Peyer's patch (tissue), 4 donors: ENCODE results near the gene PALM3. TPM values are rescaled to one million over a fixed set of nuclear protein-coding genes. Genes with fewer than 3 reads are reported as not detected.
"Not testable (repeated sequence)": the region's sequence is repeated elsewhere in the genome, so short reads cannot be mapped to it uniquely, and the experiment has no call there.

Experiments
- DNase-seq, 3 donors: peaks; one replicate each; pipeline ENCODE4 v3.0.0-alpha.2; 2017 to 2019
- H3K27ac ChIP-seq, 4 donors: fragments of 200-600 bp; sonication (generic); one replicate each; pipeline ENCODE4 v1.5.1; 2016 to 2019
- H3K27me3 ChIP-seq, 2 donors: fragments of 200-600 bp; sonication (generic); one replicate each; pipeline ENCODE4 v1.5.1; 2019
- H3K36me3 ChIP-seq, 3 donors: fragments of 200-600 bp; sonication (generic); one replicate each; pipeline ENCODE4 v1.5.1; 2016 to 2019
- H3K4me1 ChIP-seq, 4 donors: fragments of 200-600 bp; sonication (generic); one replicate each; pipeline ENCODE4 v1.5.1; 2016 to 2019
- H3K4me3 ChIP-seq, 4 donors: fragments of 200-600 bp; sonication (generic); 1 replicate in 3 of 4; 2 replicates in 1 of 4; pipeline ENCODE4 v1.5.1; 2016 to 2019; ENCODE audit warnings: mild to moderate bottlenecking in 1 of 4
- H3K9me3 ChIP-seq, 4 donors: fragments of 200-600 bp; sonication (generic); one replicate each; pipeline ENCODE4 v1.5.1; 2016 to 2019; ENCODE audit warnings: mild to moderate bottlenecking in 1 of 4
- POLR2A ChIP-seq, 2 donors: fragments of 450-650 bp; IDR thresholded peaks; one replicate each; pipeline ENCODE4 v1.5.1; 2017; ENCODE audit warnings: antibody characterized with exemption in 2 of 2, mild to moderate bottlenecking in 2 of 2, moderate library complexity in 2 of 2
- total RNA-seq, 4 donors: library from RNA; depleted of rRNA; stranded (reverse); fragments of >200 nt; gene quantifications; one replicate each; pipeline ENCODE4 v1.1.0, GENCODE V29; 2016
- TF ChIP-seq, protein P1 (sequence below), 6 experiments: fragments of 450-650 bp in 4 of 6; fragments of 200-600 bp in 2 of 6; sonication (generic) in 1 of 6; IDR thresholded peaks; one replicate each; pipeline ENCODE4 v1.5.1; 2017 to 2019; ENCODE audit warnings: antibody characterized with exemption in 6 of 6, mild to moderate bottlenecking in 3 of 6, moderate library complexity in 1 of 6

The PALM3 gene
- total RNA-seq, 4 donors from 2014 or later, result 0.53 to 0.54 TPM; not detected in 2

DNA sequence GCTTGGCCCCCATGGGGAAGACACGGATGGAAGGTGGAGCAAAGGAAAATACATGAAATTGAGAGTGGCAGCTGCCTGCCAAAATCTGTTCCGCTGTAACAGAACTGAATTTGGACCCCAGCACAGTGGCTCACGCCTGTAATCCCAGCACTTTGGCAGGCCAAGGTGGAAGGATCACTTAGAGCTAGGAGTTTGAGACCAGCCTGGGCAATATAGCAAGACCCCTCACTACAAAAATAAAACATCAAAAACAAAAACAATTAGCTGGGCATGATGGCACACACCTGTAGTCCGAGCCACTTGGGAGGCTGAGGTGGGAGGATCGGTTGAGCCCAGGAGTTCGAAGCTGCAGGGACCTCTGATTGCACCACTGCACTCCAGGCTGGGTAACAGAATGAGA lies 9.4 kb downstream of the PALM3 start:
- H3K27me3 ChIP-seq, result no peaks in the 10 kb centered on the region
- no peak overlapping the region for H3K4me3 ChIP-seq
- no peak for DNase-seq
- H3K4me1 ChIP-seq, result peaks cover 0 to 4% (median under 1%) of the 10 kb centered on the region in 4 donors
- TF ChIP-seq POLR2A (IDR thresholded peaks at IDR 0.05), result no peak
- TF ChIP-seq, protein P1, sequence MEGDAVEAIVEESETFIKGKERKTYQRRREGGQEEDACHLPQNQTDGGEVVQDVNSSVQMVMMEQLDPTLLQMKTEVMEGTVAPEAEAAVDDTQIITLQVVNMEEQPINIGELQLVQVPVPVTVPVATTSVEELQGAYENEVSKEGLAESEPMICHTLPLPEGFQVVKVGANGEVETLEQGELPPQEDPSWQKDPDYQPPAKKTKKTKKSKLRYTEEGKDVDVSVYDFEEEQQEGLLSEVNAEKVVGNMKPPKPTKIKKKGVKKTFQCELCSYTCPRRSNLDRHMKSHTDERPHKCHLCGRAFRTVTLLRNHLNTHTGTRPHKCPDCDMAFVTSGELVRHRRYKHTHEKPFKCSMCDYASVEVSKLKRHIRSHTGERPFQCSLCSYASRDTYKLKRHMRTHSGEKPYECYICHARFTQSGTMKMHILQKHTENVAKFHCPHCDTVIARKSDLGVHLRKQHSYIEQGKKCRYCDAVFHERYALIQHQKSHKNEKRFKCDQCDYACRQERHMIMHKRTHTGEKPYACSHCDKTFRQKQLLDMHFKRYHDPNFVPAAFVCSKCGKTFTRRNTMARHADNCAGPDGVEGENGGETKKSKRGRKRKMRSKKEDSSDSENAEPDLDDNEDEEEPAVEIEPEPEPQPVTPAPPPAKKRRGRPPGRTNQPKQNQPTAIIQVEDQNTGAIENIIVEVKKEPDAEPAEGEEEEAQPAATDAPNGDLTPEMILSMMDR (IDR thresholded peaks at IDR 0.05), result no peak
- H3K27ac ChIP-seq, result no peak overlapping the region
- H3K9me3 ChIP-seq, result no peaks in the 10 kb centered on the region
- no peaks in the 10 kb centered on the region for H3K36me3 ChIP-seq

DNA sequence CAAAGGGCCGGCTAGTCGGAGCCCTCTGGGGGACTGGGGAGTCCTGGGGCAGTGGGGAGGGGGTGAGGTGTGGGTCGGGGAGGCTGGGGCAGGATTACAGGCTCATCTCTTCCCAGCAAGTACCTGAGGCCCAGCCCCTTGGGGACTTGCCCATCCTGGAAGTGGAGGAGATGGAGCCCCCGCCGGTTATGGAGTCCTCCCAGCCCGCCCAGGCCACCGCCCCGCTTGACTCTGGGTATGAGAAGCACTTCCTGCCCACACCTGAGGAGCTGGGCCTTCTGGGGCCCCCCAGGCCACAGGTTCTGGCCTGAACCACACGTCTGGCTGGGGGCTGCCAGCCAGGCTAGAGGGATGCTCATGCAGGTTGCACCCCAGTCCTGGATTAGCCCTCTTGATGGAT lies 9.9 kb downstream of the PALM3 start:
- DNase-seq, result no peak

DNA sequence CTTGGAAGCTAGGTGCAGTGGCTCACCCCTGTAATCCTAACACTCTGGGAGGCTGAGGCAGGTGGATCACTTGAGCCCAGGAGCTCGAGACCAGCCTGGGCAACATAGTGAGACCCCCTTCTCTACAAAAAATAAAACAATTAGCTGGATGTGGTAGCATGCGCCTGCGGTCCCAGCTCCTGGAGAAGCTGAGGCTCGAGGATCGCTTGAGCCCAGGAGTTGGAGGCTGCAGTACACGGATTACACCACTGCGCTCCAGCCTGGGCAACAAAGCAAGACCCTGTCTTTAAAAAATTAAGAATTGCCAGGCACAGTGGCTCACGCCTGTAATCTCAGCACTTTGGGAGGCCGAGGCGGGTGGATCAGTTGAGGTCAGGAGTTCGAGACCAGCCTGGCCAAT lies 10.9 kb downstream of the PALM3 start:
- not testable (repeated sequence) for H3K36me3 ChIP-seq, H3K27ac ChIP-seq, H3K4me1 ChIP-seq, H3K27me3 ChIP-seq, H3K9me3 ChIP-seq, DNase-seq, H3K4me3 ChIP-seq

More for the DNA sequence above, 9.9 kb downstream of the PALM3 start:
- Histone ChIP-seq H3K36me3 (no peaks in the 10 kb centered on the region), H3K27me3 (no peaks in the 10 kb centered on the region), H3K4me1 (no peaks in the 10 kb centered on the region), H3K4me3 (no peak overlapping the region), H3K9me3 (no peaks in the 10 kb centered on the region), H3K27ac (no peak overlapping the region)
- no peak for TF ChIP-seq POLR2A (IDR thresholded peaks at IDR 0.05)

DNA sequence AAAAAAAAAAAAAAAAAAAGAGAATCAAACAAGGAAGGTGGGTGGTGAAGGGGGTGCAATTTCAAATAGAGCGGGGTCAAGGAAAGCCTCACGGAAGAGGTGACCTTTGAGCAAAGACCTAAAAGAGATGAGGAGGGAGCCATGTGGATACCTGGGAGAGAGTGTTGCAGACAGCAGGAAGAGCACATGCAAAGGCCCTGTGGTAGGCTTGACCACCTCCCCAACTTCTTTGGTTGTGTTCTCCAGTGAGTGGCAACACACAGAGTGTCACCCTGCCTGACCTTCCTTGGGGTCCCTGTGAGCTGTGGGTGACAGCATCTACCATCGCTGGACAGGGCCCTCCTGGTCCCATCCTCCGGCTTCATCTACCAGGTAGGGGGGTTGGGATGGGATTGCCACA lies 11.4 kb downstream of the PALM3 start:
- no peak overlapping the region for H3K27ac ChIP-seq

DNA sequence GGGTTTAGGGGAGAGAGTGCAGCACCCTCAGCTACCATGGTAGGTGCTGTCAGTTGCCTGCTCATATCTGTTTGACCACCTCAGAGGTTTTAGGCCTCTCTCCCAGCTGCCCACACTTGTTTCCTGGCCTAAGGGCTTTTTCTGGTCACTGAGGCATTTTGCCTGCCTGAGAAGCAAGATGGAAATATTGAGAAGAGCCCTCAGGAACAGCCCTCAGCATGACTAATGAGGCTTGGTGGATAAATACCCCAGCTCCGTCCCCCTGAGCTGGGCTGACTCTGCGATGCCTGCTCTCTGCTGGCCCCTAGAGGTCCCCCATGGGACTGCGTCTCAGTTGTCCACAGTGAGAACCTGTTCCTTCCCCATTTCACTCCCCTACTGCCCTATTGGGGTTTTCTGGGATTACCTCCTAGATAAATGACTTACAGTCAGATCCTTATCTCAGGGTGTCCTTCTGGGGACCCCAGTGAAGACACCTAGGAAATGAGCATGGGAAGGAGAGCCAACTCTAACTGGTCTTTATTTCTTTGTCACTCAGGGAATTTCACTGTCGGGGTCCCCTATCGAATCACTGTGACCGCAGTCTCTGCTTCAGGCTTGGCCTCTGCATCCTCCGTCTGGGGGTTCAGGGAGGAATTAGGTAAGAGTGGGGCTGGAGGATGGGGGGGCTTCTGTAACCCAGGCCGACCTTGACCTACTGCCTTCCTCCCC lies 13.3 kb downstream of the PALM3 start:
- Histone ChIP-seq H3K36me3 (no peaks in the 10 kb centered on the region), H3K27ac (no peak overlapping the region), H3K27me3 (no peaks in the 10 kb centered on the region), H3K9me3 (no peaks in the 10 kb centered on the region), H3K4me1 (no peaks in the 10 kb centered on the region), H3K4me3 (no peak overlapping the region)
- DNase-seq, result peak; percentile 56 to 84 (median 74)
- TF ChIP-seq POLR2A (IDR thresholded peaks at IDR 0.05), result no peak
- TF ChIP-seq, protein P1 (IDR thresholded peaks at IDR 0.05), result peak; percentile 58 to 89 (median 68)

More for the DNA sequence above, 11.4 kb downstream of the PALM3 start:
- H3K4me3 ChIP-seq, result no peak overlapping the region
- no peaks in the 10 kb centered on the region for H3K9me3 ChIP-seq
- no peak for DNase-seq
- TF ChIP-seq POLR2A (IDR thresholded peaks at IDR 0.05), result no peak
- TF ChIP-seq, protein P1 (IDR thresholded peaks at IDR 0.05), result no peak
- H3K36me3 ChIP-seq, result no peaks in the 10 kb centered on the region
- H3K4me1 ChIP-seq, result no peaks in the 10 kb centered on the region
- H3K27me3 ChIP-seq, result no peaks in the 10 kb centered on the region

DNA sequence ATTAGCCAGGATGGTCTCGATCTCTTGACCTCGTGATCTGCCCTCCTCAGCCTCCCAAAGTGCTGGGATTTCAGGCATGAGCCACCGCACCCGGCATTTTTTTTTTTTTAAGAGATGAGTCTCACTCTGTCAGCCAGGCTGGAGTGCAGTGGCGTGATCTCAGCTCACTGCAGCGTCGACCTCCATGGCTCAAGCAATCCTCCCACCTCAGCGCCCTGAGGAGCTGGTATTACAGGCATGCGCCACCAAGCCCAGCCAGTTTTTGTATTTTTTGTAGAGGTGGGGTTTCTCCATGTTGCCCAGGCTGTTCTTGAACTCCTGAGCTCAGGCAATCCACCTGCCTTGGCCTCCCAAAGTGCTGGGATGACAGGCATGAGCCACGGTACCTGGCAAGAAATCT lies 14.0 kb downstream of the PALM3 start:
- not testable (repeated sequence) for H3K9me3 ChIP-seq, H3K4me3 ChIP-seq, DNase-seq, H3K27ac ChIP-seq, H3K36me3 ChIP-seq, H3K27me3 ChIP-seq, H3K4me1 ChIP-seq

DNA sequence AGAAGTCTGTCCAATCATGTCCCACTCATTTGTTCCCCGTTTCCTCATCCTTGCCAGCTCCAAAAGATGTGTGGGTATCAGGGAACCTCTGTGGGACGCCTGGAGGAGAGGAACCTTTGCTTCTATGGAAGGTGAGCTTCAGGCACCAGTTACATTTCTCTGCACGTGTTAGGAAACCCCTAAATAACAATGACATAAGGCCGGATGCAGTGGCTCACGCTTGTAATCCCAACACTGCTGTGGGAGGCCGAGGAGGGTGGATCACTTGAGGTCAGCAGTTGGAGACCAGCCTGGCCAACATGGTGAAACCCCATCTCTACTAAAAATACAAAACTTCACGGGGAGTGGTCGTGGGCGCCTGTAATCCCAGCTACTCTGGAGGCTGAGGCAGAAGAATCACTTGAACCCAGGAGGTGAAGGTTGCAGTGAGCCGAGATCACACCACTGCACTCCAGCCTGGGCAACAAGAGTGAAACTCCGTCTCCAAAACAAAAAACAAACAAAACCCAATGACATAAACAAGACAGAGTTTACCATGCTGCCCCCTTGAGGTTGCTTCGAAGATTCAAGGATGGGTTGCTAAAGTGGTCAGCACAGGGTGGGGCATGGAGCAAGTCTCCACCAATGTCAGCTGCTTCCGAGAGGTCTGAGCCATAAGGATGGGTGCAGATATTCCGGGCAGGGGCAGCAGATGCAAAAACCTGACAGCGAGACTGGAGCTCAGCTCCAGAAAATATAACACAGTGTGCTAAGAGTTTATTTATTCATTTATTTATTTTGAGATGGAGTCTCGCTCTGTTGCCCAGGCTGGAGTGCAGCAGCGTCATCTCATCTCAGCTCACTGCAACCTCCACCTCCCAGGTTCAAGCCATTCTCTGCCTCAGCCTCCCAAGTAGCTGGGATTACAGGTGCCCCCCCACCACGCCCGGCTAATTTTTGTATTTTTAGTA lies 18.9 kb downstream of the PALM3 start:
- H3K4me3 ChIP-seq, H3K9me3 ChIP-seq, H3K27me3 ChIP-seq, H3K4me1 ChIP-seq, H3K36me3 ChIP-seq: not testable (repeated sequence)
- H3K27ac ChIP-seq, result peak overlapping the region in 3 of 4 donors; percentile 26 to 32 (median 32)
- peak in 2 of 3 donors; percentile 53 to 80 for DNase-seq
- TF ChIP-seq, protein P1 (IDR thresholded peaks at IDR 0.05), result peak; percentile 39 to 64 (median 56)
